ENCODE measurements around the gene APOD.
A peak's percentile ranks its signal among the peaks of the same experiment; 100 is the strongest.

Gene APOD

GRCh38 chr3:195546130-195546560, 37.6 kb downstream of the APOD start:
- Histone ChIP-seq H3K27me3 (ENCODE audit: control insufficient read depth, insufficient read depth, low read length) (peaks cover 34% of the 10 kb centered on the region), H3K9me3 (ENCODE audit: control insufficient read depth, low read depth, low read length) (no peaks in the 10 kb centered on the region), H3K27ac (ENCODE audit: low read length) (no peak overlapping the region), H3K9ac (ENCODE audit: low read length) (no peak overlapping the region), H3K4me1 (ENCODE audit: control insufficient read depth, low read depth, low read length) (peaks cover 13% of the 10 kb centered on the region), H3K36me3 (ENCODE audit: control insufficient read depth, low read depth, low read length) (no peaks in the 10 kb centered on the region), H3K4me3 (ENCODE audit: low read length) (no peak overlapping the region)

GRCh38 chr3:195544634-195545033, 39.1 kb downstream of the APOD start:
- Histone ChIP-seq H3K36me3 (ENCODE audit: control insufficient read depth, low read depth, low read length) (no peaks in the 10 kb centered on the region), H3K4me1 (ENCODE audit: control insufficient read depth, low read depth, low read length) (peaks cover 13% of the 10 kb centered on the region), H3K27me3 (ENCODE audit: control insufficient read depth, insufficient read depth, low read length) (peaks cover 34% of the 10 kb centered on the region), H3K9me3 (ENCODE audit: control insufficient read depth, low read depth, low read length) (no peaks in the 10 kb centered on the region), H3K4me3 (ENCODE audit: low read length) (no peak overlapping the region), H3K27ac (ENCODE audit: low read length) (no peak overlapping the region), H3K9ac (ENCODE audit: low read length) (no peak overlapping the region)

GRCh38 chr3:195544230-195544536, 39.6 kb downstream of the APOD start:
- Histone ChIP-seq H3K9ac (ENCODE audit: low read length) (no peak overlapping the region), H3K4me3 (ENCODE audit: low read length) (peak overlapping the region; percentile 89)

GRCh38 chr3:195543500-195544229, 40.1 kb downstream of the APOD start:
- peak overlapping the region; percentile 89 for H3K4me3 ChIP-seq (ENCODE audit: low read length)
- H3K27me3 ChIP-seq (ENCODE audit: control insufficient read depth, insufficient read depth, low read length), result peaks cover 34% of the 10 kb centered on the region
- peak overlapping the region; percentile 42 for H3K9ac ChIP-seq (ENCODE audit: low read length)
- no peaks in the 10 kb centered on the region for H3K9me3 ChIP-seq (ENCODE audit: control insufficient read depth, low read depth, low read length)
- peaks cover 9% of the 10 kb centered on the region for H3K4me1 ChIP-seq (ENCODE audit: control insufficient read depth, low read depth, low read length)
- no peaks in the 10 kb centered on the region for H3K36me3 ChIP-seq (ENCODE audit: control insufficient read depth, low read depth, low read length)
- no peak overlapping the region for H3K27ac ChIP-seq (ENCODE audit: low read length)

More at GRCh38 chr3:195544230-195544536, 39.6 kb downstream of the APOD start:
- peaks cover 13% of the 10 kb centered on the region for H3K4me1 ChIP-seq (ENCODE audit: control insufficient read depth, low read depth, low read length)
- H3K27ac ChIP-seq (ENCODE audit: low read length), result no peak overlapping the region
- peaks cover 34% of the 10 kb centered on the region for H3K27me3 ChIP-seq (ENCODE audit: control insufficient read depth, insufficient read depth, low read length)
- no peaks in the 10 kb centered on the region for H3K36me3 ChIP-seq (ENCODE audit: control insufficient read depth, low read depth, low read length)
- no peaks in the 10 kb centered on the region for H3K9me3 ChIP-seq (ENCODE audit: control insufficient read depth, low read depth, low read length)

GRCh38 chr3:195542698-195543499, 40.8 kb downstream of the APOD start, which contains the start of gene PPP1R2:
Gene PPP1R2 (minus strand): TSS chr3:195543325. CDS start chr3:195543025, 300 bp downstream.
- peaks cover 1% of the 10 kb centered on the region for H3K4me1 ChIP-seq (ENCODE audit: control insufficient read depth, low read depth, low read length)
- H3K27ac ChIP-seq (ENCODE audit: low read length), result no peak within 1 kb of the TSS
- peaks cover 34% of the 10 kb centered on the region for H3K27me3 ChIP-seq (ENCODE audit: control insufficient read depth, insufficient read depth, low read length)
- peak within 1 kb of the TSS; percentile 65 for H3K9ac ChIP-seq (ENCODE audit: low read length)
- peak within 1 kb of the TSS; percentile 89 for H3K4me3 ChIP-seq (ENCODE audit: low read length)
- H3K36me3 ChIP-seq (ENCODE audit: control insufficient read depth, low read depth, low read length), result no peaks in the 10 kb centered on the region
- H3K9me3 ChIP-seq (ENCODE audit: control insufficient read depth, low read depth, low read length), result no peaks in the 10 kb centered on the region

- Histone ChIP-seq H3K4me1 (ENCODE audit: control insufficient read depth, low read depth, low read length) (no peaks in the 10 kb centered on the region), H3K9me3 (ENCODE audit: control insufficient read depth, low read depth, low read length) (no peaks in the 10 kb centered on the region), H3K9ac (ENCODE audit: low read length) (peak overlapping the region; percentile 65), H3K36me3 (ENCODE audit: control insufficient read depth, low read depth, low read length) (no peaks in the 10 kb centered on the region), H3K4me3 (ENCODE audit: low read length) (peak overlapping the region; percentile 89), H3K27ac (ENCODE audit: low read length) (no peak overlapping the region), H3K27me3 (ENCODE audit: control insufficient read depth, insufficient read depth, low read length) (peaks cover 34% of the 10 kb centered on the region)
These were observed 41.4 kb downstream of the APOD start for GRCh38 chr3:195542316-195542697.

- Histone ChIP-seq H3K9me3 (ENCODE audit: control insufficient read depth, low read depth, low read length) (no peaks in the 10 kb centered on the region), H3K36me3 (ENCODE audit: control insufficient read depth, low read depth, low read length) (no peaks in the 10 kb centered on the region), H3K4me1 (ENCODE audit: control insufficient read depth, low read depth, low read length) (no peaks in the 10 kb centered on the region), H3K27me3 (ENCODE audit: control insufficient read depth, insufficient read depth, low read length) (peaks cover 31% of the 10 kb centered on the region), H3K4me3 (ENCODE audit: low read length) (no peak overlapping the region), H3K9ac (ENCODE audit: low read length) (no peak overlapping the region), H3K27ac (ENCODE audit: low read length) (no peak overlapping the region)
These were observed 43.2 kb downstream of the APOD start for GRCh38 chr3:195540511-195540910.

- Histone ChIP-seq H3K27ac (ENCODE audit: low read length) (no peak overlapping the region), H3K4me1 (ENCODE audit: control insufficient read depth, low read depth, low read length) (no peaks in the 10 kb centered on the region), H3K9me3 (ENCODE audit: control insufficient read depth, low read depth, low read length) (no peaks in the 10 kb centered on the region), H3K9ac (ENCODE audit: low read length) (no peak overlapping the region), H3K4me3 (ENCODE audit: low read length) (no peak overlapping the region), H3K27me3 (ENCODE audit: control insufficient read depth, insufficient read depth, low read length) (peaks cover 27% of the 10 kb centered on the region), H3K36me3 (ENCODE audit: control insufficient read depth, low read depth, low read length) (no peaks in the 10 kb centered on the region)
These were observed 43.7 kb downstream of the APOD start for GRCh38 chr3:195540027-195540426.

GRCh38 chr3:195539479-195539878, 44.3 kb downstream of the APOD start:
- Histone ChIP-seq H3K27ac (ENCODE audit: low read length) (no peak overlapping the region), H3K4me3 (ENCODE audit: low read length) (no peak overlapping the region), H3K9me3 (ENCODE audit: control insufficient read depth, low read depth, low read length) (no peaks in the 10 kb centered on the region), H3K36me3 (ENCODE audit: control insufficient read depth, low read depth, low read length) (no peaks in the 10 kb centered on the region), H3K9ac (ENCODE audit: low read length) (no peak overlapping the region), H3K4me1 (ENCODE audit: control insufficient read depth, low read depth, low read length) (no peaks in the 10 kb centered on the region), H3K27me3 (ENCODE audit: control insufficient read depth, insufficient read depth, low read length) (peaks cover 22% of the 10 kb centered on the region)

GRCh38 chr3:195537995-195538394, 45.7 kb downstream of the APOD start:
- H3K9ac ChIP-seq (ENCODE audit: low read length), result no peak overlapping the region
- H3K9me3 ChIP-seq (ENCODE audit: control insufficient read depth, low read depth, low read length), result no peaks in the 10 kb centered on the region
- H3K27me3 ChIP-seq (ENCODE audit: control insufficient read depth, insufficient read depth, low read length), result peaks cover 10% of the 10 kb centered on the region
- no peak overlapping the region for H3K4me3 ChIP-seq (ENCODE audit: low read length)
- H3K27ac ChIP-seq (ENCODE audit: low read length), result no peak overlapping the region
- H3K4me1 ChIP-seq (ENCODE audit: control insufficient read depth, low read depth, low read length), result no peaks in the 10 kb centered on the region
- H3K36me3 ChIP-seq (ENCODE audit: control insufficient read depth, low read depth, low read length), result no peaks in the 10 kb centered on the region

GRCh38 chr3:195535293-195535692, 48.4 kb downstream of the APOD start:
- Histone ChIP-seq H3K9ac (ENCODE audit: low read length) (no peak overlapping the region), H3K27me3 (ENCODE audit: control insufficient read depth, insufficient read depth, low read length) (no peaks in the 10 kb centered on the region), H3K36me3 (ENCODE audit: control insufficient read depth, low read depth, low read length) (no peaks in the 10 kb centered on the region), H3K27ac (ENCODE audit: low read length) (no peak overlapping the region), H3K4me1 (ENCODE audit: control insufficient read depth, low read depth, low read length) (no peaks in the 10 kb centered on the region), H3K4me3 (ENCODE audit: low read length) (no peak overlapping the region), H3K9me3 (ENCODE audit: control insufficient read depth, low read depth, low read length) (no peaks in the 10 kb centered on the region)

All from iPS-18a (cell line).